Superior temporal gyrus (tissue), 1 donor: ENCODE data around the gene MYOM1.

Experiments
- DNase-seq: peaks from one replicate; pipeline ENCODE4 v3.0.0-alpha.2; 2016; ENCODE audit errors: extremely low spot score

MYOM1 gene

DNA sequence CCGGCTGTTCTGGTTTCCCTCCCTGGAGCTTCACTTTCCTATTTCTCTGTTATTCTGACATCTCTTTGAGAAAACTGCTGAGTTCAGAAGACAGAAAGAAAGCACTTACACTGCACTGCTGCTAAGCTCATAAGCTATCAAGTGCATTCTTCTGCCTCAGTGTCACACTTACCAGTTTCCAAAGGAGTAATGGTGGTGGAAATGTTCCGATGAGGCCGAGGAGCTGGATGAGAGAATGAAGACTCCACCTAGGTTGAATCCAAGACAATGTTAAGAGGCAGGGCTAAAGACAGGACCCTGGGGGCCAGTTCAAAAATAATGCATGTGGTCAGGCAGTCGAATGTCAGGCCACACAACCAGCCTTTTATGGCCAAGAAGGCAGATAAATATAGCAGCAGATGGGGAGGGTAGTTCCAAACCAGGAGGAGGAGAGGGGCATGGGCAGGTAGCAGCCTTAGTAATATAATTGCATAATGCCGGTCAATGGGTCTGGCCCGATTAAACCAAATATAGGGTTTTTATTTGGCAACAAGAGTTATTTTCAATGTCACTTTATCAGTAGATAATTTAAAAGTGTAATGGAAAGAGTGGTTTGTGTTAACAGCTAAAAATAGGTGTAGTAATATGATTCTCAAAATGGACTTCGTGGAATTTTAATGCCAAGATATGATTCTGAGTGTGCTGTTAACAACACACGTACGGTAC lies at the start of gene MYOM1:
TSS of gene MYOM1 (minus strand) at position 338 of the 705 bp plus-strand sequence. CDS start 4,745 bp downstream, outside the sequence.
- DNase-seq, result no peak

DNA sequence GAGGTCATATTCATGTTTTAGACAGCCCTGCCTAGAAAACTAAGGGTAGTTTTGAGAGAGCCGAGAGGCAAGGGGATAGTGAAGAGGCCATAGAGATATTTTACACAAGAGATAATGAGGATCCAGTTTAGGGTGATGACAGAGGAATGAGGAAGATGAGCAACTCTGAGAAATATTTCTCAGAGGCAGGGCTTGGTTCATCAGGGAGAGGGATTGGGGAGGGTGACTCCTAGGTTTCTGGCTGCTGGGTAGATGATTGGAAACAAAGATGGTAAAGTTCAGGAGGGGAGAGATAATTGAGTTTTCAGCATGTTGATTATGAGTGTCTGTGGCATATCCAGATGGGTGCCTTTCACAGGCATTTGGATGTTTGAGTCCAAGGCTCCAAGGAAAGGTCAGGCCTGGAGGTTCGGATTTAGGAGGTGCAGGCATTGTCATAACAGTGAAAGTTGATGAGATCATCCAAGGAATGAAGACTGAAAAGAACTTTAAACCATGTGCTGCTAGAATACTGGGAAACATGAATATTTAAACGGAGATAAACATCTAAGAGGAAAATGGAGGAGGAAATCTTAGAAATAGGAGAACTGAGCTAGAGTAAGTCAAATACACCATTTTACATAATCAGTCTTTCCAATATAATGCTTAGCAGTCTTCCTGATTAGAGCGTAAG lies 49.6 kb upstream of the MYOM1 start:
- DNase-seq, result no peak

DNA sequence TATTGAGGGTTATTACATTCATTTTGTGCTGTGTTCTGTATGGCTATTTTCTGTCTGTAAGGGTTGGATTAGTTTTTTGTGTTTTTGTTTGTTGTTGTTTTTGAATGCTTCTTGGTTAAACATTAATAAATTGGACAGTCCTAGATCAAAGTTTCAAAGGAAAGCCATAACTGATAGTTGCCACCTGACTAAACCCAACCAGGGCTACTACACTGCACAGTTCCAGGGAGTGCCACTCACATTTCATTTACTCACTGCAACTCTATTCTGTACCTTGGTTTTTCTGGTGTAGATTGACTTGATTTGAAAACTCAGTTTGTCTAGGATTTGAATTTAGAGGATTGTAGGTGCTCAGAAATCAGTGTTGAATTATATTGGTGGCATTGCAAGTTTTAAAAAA lies 48.5 kb upstream of the MYOM1 start:
- DNase-seq, result no peak

DNA sequence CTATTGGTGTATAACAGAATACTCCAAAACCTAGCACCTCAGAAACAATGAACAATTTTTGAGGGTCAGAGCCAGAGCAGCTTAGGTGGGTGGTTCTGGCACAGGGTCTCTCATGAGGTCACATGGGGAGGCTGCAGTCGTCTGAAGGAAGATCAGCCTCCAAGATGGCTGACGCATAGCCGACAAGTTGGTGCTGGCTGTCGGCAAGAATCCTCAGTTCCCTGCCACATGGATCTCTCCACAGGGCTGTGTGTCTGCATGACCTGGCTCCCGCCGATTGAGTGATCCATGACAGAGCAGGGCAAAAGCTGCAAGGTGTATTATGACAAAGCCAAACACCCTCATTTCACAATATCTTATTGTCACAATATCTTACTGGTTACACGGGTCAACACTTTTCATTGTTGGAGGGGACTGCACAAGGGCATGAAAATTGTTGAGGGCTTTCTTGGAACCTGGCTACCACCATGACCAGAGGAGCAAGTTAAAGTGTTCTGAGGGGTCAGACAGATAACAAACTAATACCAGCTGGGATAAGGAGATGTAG lies 46.4 kb upstream of the MYOM1 start:
- DNase-seq, result no peak

DNA sequence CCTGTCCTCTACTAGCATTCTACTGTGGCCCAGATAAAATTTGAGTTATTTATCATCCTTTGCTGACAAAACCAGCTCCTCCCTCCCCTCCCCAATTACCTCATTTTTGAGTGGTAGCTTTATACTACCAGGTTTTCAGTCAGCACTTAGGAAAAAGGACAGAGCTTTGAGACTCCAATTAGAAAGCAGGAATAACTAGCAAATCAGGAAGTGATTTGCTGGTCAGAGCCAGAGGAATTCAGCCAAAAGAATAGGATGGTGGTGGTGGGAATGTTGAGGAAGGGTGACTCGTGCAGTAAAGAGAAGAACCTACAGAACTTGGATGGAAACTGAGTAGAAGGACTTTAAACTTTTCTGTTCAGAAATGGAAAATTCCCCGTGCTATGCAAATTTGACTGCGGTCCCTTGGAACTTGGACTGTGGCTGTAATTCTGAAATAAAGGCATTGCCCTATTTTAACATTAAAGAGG lies 45.8 kb upstream of the MYOM1 start:
- no peak for DNase-seq

DNA sequence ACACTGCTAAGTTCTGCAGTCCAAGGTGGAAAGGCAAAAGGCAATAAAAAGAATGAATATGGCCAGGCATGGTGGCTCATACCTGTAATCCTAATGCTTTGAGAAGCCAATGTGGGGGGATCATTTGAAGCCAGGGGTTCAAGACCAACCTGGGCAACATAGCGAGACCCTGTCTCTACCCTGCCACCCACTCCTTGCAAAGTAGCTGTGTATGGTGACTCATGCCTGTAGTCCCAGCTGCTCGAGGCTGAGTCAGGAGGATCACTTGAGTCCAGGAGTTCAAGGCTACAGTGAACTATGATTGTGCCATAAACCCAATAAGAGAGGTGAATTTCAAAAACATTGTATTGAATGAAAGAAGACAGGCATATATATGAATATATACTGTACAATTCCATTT lies 44.6 kb upstream of the MYOM1 start:
- DNase-seq, result no peak

DNA sequence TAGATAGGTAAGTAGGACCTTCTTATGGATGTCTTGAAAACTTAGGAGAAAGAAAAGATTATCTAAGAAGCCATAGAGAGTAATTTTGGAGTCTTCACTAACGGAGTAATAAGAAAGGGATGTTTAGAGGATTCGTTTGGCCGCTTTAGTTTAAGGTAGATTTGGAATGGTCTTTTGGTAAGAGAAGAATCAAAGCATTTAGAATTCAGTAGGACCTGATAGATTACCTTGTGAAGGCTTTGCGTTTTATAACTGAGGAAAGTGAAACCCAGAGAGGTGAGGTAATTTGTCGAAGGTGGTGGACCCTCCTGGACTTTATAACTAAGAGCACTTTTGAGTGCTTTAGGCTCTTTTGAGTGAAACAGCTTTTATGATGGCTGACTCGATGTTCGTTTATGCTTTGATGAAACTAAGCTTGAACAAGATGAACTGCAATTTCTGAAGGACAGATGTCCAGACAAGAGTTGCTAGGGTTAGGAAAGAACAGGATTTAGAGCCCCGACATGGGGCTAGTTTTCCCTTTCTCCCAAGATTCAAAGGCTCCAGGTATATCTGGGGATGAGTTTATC lies 43.4 kb upstream of the MYOM1 start:
- no peak for DNase-seq

DNA sequence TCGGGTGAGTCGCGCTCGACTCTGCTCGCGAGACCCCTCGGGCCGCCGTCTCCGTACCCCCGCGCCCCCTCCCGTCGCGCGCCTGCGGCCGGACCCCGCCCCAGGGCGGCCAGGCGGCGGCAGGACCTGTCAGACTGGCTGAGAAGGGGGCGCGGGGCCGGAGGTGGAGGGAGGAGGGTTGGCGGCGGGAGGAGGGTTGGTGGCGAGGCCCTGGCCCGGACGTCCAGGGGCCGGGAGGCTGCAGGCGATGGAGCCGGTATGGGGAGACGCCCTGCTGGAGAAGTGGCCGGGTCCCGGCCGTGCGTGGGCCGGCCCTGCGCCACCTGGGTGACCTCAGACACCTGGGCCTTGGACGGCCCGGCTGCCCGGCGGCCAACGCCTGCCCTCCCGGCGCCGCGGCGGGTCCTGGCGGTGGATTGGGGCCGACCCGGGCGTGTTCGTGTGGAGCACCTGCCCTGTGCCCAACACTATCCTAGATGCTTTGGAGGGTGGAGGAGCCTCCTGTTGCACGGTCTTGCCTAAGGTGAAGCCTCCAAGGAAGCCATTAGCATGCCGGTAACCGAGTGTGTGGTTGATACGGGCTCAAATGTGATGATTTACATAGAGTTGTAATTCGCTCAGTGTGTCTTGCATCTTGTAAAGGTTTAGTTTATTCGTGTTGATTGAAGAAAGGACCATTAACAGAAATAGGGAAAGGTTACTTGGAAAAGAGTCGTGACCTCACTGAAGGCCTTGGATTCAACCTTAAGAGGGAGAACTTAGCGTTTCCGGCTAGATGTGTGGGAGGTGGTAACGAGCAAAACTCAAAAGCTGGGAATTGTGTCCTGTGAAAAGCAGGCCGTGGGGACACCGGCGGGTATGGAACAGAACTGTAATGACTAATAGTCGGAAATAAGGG lies 42.7 kb upstream of the MYOM1 start:
- no peak for DNase-seq

DNA sequence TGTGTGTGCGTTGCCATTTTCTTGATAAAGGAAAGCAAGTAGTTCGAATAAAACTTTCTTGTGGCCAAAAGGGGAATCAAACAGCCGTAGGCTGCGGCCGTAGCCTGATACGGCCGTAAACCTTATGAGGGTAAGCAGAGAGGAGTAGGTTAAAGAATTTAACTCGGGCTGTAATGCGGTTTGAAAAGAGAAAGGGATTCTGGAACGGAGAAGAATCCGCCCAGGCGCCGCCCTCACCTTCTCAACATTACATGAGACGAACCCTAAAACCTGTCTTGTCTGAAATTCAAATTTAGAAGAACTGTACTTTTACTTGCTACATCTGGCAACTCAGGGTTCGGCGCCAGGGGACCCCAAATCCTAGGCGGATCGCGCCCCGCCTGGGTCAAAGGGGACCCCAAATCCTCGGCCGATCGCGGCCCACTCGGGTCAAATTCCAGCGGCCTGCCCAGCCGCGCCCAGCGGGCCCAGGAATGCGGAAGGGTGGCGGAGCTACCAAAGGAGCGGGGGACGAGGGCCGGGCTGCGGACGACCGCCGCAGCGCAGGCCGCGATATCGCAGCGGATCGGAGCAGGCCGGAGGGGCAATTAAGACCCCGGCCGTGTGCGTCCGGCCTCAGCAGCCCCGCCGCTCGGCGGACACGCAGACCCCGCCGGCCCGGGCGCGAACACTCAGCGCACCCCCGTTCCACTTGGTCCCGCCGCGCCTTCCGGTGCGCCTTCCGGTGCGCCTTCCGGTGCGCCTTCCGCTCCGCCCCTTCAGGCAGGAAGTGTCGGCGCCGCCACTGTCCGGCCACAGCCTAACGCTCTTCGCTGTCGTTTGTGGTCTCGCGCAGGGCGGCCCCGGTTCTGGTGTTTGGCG lies 41.8 kb upstream of the MYOM1 start, which contains the start of gene MYL12B:
TSS of gene MYL12B (plus strand) at position 761 of the 861 bp plus-strand sequence. CDS start 10,766 bp downstream, outside the sequence.
- peak; percentile 82 for DNase-seq

DNA sequence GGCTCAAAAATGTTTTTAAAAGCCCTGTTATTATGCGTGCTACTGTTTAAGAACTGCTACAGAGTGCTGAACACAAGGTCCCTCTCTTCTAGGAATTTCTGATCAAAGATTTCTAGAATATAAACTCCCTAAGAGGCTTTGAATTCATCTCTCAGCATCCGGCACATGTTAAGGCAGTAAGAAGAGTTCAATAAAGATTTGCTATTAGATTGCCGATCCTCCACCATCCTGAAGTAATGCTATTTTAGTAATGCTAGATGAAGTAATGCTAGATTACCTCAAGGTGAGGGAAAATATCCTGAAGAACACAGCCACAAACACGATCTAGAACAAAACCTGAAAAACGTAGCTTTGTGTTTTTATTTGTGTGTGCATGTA lies 41.2 kb upstream of the MYOM1 start:
- DNase-seq, result no peak

DNA sequence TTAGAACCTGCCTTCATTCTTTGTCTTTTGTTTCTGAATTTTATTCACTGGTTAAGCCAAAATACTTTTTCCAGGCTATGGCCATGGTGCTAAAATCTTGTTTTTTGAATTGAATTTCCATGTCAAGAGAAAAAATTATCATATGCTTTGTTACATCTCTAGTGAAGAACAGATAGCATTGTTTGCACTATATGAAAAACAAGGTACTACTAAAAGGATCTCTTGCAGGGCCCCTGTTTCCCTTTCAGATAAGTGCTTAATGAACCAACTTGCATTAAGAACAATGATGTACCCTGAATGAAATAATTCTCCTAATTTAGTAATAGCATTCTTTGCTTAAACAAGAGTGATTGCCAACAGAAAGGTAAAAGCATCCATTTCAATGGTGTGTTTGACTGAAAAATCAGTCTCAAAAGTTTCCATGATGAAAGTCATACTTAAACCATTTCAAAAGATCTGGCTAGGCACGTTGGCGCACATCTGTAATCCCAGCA lies 37.9 kb upstream of the MYOM1 start:
- no peak for DNase-seq

DNA sequence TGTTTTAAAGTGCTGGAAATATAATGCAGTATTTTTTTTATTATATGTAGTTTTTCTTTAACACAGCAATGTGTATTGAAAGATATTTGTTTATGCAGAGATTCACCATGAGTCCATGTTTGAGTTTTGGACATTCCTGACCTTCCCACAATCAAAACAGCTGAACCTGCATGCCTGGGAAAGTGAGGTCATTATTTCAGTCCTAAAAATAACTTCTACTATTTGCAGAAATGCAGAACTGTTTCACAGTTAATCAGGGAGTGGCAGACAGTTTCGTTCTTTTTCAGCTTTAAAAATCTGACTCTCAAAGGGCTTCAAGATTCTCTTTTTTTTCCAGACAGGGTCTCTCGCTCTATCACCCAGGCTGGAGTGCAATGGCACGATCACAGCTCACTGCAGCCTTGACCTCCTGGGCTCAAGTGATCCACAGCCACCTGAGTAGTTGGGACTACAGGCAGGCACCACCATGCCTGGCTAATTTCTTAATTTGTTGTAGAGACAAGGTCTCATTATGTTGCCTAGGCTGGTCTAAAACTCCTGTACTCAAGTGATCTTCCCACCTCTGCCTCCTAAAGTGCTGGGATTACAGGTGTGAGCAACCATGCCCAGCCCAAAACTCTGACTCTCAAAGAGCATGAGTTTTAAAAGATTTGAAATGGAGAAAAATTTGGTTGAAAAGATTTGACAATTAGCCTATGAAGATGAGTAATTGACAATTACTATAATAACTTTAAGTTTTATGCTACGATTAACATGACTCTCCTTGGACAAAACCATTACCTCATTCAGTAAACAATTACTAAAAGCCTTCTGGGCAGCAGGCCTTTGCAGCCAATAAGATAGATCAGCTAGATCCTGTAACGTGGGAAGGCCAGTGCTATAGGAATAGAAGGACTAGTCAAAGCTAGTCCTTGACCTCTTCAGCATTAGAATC lies 37.2 kb upstream of the MYOM1 start:
- no peak for DNase-seq

DNA sequence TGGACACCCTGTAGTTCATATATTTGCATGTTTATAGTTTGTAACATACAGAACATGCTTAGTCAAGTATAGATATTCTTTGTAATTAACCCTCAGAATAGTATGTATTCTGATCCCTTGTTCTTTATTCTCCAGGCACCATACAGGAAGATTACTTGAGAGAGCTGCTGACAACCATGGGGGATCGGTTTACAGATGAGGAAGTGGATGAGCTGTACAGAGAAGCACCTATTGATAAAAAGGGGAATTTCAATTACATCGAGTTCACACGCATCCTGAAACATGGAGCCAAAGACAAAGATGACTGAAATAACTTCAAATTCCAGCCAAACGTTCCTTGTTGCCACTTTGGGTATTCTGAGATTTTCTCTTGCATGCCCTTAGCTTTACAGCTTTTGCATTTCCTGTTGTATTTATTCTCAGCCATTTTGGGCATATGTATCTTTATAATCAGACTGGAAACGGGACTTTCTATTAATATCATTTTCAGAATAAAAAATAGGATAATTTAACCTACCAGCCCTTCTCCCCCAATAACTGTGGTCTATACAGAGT lies 35.9 kb upstream of the MYOM1 start:
- no peak for DNase-seq

DNA sequence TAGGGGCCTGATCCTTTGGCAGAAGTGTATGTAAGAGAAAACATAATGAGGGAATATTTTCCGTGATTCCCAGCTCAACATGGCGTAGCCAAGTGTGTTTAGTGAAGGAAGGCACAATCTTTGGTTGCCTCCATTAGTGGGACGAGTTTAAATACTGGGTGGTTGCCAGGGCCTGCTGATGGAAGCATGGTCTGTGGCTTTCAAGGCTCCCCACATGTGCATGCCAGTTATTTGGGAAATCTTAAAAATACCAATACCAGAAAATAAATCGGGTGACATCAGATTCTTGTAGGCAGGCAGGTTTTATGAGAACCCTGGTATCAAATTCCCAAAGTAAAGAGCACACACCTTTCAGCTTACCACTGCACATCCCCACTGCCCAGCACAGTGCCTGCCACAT lies 35.0 kb upstream of the MYOM1 start:
- no peak for DNase-seq

DNA sequence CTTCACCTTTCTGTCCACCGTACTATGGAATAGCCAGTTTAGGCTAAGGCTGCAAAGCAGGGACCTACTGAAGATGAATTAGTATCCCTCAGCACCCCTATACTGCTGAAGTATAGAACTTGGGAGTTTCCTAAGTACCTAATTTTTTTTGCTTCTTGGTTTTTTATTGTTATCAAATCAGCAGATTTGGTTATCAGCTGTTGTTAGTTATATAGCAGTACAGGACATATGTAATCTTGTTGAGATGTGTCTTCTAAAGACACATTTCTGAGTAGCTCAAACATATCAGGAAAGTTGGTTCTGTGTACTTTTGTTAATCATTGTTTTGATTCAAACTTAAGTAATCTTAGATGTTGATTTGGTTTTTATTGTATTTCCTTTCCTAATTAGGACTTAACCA lies 33.1 kb upstream of the MYOM1 start:
- DNase-seq, result no peak

DNA sequence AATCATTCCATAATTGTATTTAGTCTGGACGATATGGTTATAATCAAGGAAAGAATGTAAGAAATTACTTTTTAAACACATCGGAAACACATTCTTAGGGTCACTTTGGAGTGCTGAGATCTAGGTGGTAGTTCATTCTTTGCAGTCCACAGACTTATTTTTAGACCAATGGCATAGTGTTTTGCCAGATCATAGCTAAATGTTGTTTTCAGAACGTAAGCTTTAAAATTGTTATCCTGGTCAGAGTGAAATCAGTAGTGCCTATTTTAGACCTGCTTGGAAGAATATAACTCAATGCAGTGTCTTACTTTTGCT lies 32.2 kb upstream of the MYOM1 start:
- no peak for DNase-seq

DNA sequence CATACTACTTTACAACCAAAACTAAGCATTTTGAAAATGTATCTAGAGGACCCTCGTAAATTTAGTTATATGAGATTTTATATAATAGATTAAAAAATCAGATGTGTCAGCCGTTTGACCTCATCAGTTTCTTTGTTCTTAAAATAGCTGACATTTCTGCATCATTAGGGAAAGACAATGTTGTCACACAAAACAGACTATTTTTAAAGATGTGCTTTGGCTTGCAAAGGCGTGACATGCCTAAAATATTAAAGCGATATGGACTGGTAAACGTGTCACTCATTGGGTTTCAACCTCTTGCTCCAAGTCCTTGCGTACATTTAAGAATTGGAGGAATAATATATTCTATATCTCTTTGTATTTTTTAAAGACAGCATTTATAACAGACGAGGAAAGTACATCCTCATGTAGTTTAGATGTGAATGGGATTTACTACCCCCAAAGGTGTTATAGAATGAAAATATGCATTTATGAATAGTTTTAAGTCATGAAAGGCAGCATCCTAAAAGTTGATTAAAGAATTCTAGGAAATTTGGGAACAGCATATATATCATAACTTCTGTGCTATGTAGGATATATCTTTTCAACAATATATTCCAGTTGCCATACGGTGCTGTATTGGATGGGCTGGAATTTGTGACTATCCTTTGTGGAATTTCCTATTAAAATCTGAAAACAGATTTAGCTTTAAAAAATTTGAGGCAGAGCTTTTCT lies 31.6 kb upstream of the MYOM1 start:
- DNase-seq, result no peak

DNA sequence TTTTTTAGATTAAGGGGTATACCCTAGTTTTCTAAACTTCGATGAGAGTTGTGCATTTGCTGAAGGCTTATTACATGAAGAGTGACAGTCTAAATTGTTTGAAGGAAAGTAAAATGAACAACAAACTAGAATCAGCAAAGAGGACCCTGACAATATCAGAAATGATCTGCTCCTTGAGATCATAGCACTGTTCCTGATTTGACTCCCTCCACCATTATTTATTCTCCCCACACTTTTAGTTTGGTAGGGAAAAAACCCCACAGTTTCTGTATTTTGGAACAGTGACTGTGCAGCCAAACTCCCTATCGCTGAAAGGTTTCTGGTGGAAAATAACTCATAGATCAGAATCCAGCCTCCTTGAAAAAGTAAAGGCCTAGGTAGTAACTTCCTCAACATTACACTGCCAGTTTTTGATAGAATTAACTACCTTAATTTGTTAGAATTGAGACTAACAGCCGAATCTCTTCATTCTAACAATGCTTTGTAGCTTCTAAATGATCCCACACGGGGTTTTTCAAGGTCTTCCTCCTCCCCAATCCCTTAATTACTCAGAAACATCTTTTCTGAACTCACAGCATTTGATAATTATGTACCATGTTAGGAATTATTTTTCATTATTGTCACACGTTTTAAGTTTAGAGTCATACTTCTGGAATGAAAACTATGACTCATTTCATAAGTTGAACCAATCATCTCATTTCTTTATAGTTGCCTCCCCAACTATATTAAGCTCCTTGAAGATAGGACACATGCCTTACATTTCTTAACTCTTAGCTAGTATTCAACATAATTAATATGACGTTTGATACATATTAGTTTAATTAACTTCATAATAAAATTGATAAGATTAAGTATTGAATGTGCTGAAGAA lies 30.7 kb upstream of the MYOM1 start:
- no peak for DNase-seq
